NCI-H82 treated with DMSO at 0.1 percent for 48 hours (cell line): ENCODE measurements around the gene CYREN.
"Not testable (repeated sequence)": the region's sequence is repeated elsewhere in the genome, so short reads cannot be mapped to it uniquely, and the experiment has no call there.

ENCODE experiments used
- DNase-seq: peaks from one replicate; lab custom pipeline; 2025; ENCODE audit not compliant: unreplicated experiment; lab: John Stamatoyannopoulos, UW

CYREN gene

GRCh38 chr7:135179321-135179925, 8.9 kb upstream of the CYREN start:
- DNase-seq: no peak

- peak; percentile 68 for DNase-seq
These were observed 7.9 kb upstream of the CYREN start for GRCh38 chr7:135178364-135178763.

- DNase-seq: no peak
These were observed 6.7 kb upstream of the CYREN start for GRCh38 chr7:135177028-135177696.

- no peak for DNase-seq
These were observed 5.4 kb upstream of the CYREN start for GRCh38 chr7:135175931-135176330.

- no peak for DNase-seq
These were observed 4.4 kb upstream of the CYREN start for GRCh38 chr7:135174941-135175340.

GRCh38 chr7:135173916-135174315, 3.4 kb upstream of the CYREN start:
- DNase-seq: not testable (repeated sequence)

- not testable (repeated sequence) for DNase-seq
These were observed 1.2 kb upstream of the CYREN start for GRCh38 chr7:135171581-135172291.

GRCh38 chr7:135170998-135171481, 533 bp upstream of the CYREN start:
- DNase-seq: not testable (repeated sequence)

GRCh38 chr7:135169964-135170273, 588 bp downstream of the CYREN start:
- DNase-seq: no peak

- no peak for DNase-seq
These were observed 1.2 kb downstream of the CYREN start for GRCh38 chr7:135169141-135169963.

GRCh38 chr7:135168489-135169140, 1.9 kb downstream of the CYREN start:
- DNase-seq: no peak

GRCh38 chr7:135168001-135168400, 2.5 kb downstream of the CYREN start:
- no peak for DNase-seq

GRCh38 chr7:135167365-135167917, 3.1 kb downstream of the CYREN start:
- DNase-seq: no peak

GRCh38 chr7:135166338-135166990, 4.0 kb downstream of the CYREN start:
- DNase-seq: no peak

GRCh38 chr7:135165862-135166261, 4.6 kb downstream of the CYREN start:
- no peak for DNase-seq

GRCh38 chr7:135164357-135165061, 6.0 kb downstream of the CYREN start:
- DNase-seq: no peak

GRCh38 chr7:135162382-135163001, 8.0 kb downstream of the CYREN start:
- DNase-seq: no peak

GRCh38 chr7:135161669-135162068, 8.8 kb downstream of the CYREN start:
- no peak for DNase-seq
